Measurements from ENCODE around the gene TUB.

DNA sequence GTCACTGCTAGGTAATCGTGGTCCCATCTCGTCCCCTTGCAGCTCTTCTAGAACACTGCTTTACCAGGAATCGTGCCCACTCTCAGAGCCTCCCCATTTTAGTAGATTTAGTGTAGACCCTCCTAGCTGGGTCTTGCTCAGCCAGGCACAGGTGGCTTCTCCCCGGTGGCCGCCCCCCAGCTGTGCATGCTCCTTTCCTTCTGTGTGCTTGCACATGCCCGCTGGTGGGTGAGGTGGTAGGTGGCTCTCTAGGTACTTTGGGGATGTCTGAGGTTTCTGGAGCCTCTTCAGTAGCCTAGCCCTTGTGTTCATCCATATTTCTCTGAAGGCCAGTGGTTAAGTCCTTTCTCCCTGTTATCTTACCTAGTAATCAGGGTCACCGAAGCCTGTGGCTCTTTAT is 5.6 kb downstream of the TUB start:
- TF ChIP-seq, protein P1, sequence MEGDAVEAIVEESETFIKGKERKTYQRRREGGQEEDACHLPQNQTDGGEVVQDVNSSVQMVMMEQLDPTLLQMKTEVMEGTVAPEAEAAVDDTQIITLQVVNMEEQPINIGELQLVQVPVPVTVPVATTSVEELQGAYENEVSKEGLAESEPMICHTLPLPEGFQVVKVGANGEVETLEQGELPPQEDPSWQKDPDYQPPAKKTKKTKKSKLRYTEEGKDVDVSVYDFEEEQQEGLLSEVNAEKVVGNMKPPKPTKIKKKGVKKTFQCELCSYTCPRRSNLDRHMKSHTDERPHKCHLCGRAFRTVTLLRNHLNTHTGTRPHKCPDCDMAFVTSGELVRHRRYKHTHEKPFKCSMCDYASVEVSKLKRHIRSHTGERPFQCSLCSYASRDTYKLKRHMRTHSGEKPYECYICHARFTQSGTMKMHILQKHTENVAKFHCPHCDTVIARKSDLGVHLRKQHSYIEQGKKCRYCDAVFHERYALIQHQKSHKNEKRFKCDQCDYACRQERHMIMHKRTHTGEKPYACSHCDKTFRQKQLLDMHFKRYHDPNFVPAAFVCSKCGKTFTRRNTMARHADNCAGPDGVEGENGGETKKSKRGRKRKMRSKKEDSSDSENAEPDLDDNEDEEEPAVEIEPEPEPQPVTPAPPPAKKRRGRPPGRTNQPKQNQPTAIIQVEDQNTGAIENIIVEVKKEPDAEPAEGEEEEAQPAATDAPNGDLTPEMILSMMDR (IDR thresholded peaks at IDR 0.05; ENCODE audit: insufficient read depth, low read length, poor library complexity, severe bottlenecking), result no peak
- no peak for TF ChIP-seq EZH2phosphoT487 (conservative IDR thresholded peaks at IDR 0.05; ENCODE audit: low read length)

Measured in SU-DHL-6 (cell line).